HepG2 (cell line): Measurements from ENCODE around the gene TTPAL. TPM values are rescaled to one million over a fixed set of nuclear protein-coding genes. Genes with fewer than 3 reads are reported as not detected.
A peak's percentile ranks its signal among the peaks of the same experiment; 100 is the strongest.

ENCODE experiments used
- ATRX ChIP-seq: sonication (generic); formaldehyde crosslinking; IDR thresholded peaks from 2 replicates; pipeline ENCODE4 v1.4.0; 2020; ENCODE audit warnings: missing genetic modification reagents, borderline replicate concordance
- HBP1 ChIP-seq: IDR thresholded peaks from 2 replicates; pipeline ENCODE4 v1.6.1; 2016; ENCODE audit warnings: low read depth, control low read depth
- HHEX ChIP-seq: IDR thresholded peaks from 2 replicates; pipeline ENCODE4 v1.6.1; 2016; ENCODE audit warnings: control low read depth
- TFDP2 ChIP-seq: sonication (generic); formaldehyde crosslinking; IDR thresholded peaks from 2 replicates; pipeline ENCODE4 v1.4.0; 2020; ENCODE audit warnings: missing genetic modification reagents
- ZFP36L2 ChIP-seq: sonication (generic); formaldehyde crosslinking; IDR thresholded peaks from 2 replicates; pipeline ENCODE4 v1.4.0; 2020; ENCODE audit warnings: missing genetic modification reagents
- ZKSCAN5 ChIP-seq: sonication (generic); formaldehyde crosslinking; IDR thresholded peaks from 2 replicates; pipeline ENCODE4 v1.5.1; 2020; ENCODE audit warnings: mild to moderate bottlenecking, missing genetic modification reagents
- ZNF20 ChIP-seq: sonication (generic); formaldehyde crosslinking; IDR thresholded peaks from 2 replicates; pipeline ENCODE4 v1.4.0; 2020; ENCODE audit warnings: mild to moderate bottlenecking, moderate library complexity, missing genetic modification reagents
- ZNF570 ChIP-seq: sonication (generic); formaldehyde crosslinking; IDR thresholded peaks from 2 replicates; pipeline ENCODE4 v1.4.0; 2020; ENCODE audit warnings: mild to moderate bottlenecking, missing genetic modification reagents, borderline replicate concordance
- ZNF605 ChIP-seq: sonication (generic); formaldehyde crosslinking; IDR thresholded peaks from 2 replicates; pipeline ENCODE4 v1.8.0; 2022; ENCODE audit warnings: mild to moderate bottlenecking, missing genetic modification reagents
- ZNF740 ChIP-seq: sonication (generic); formaldehyde crosslinking; IDR thresholded peaks from 2 replicates; pipeline ENCODE4 v1.4.0; 2020; ENCODE audit warnings: missing genetic modification reagents
- ZNF776 ChIP-seq: sonication (generic); formaldehyde crosslinking; IDR thresholded peaks from 2 replicates; pipeline ENCODE4 v1.4.0; 2020; ENCODE audit warnings: mild to moderate bottlenecking, missing genetic modification reagents
- ZSCAN31 ChIP-seq: sonication (generic); formaldehyde crosslinking; IDR thresholded peaks from 2 replicates; pipeline ENCODE4 v1.5.0; 2020; ENCODE audit warnings: low read depth, mild to moderate bottlenecking, missing genetic modification reagents
- polyA plus RNA-seq, 8 experiments: library from polyadenylated mRNA; depleted of rRNA in 3 of 8; stranded (reverse) in 7 of 8; unstranded in 1 of 8; fragments of >200 nt; fragmentation: Illumina TruSeq in 4 of 8; extraction: Trizol in 4 of 8; gene quantifications; 2 replicates each; pipeline versions ENCODE4 v1.2.1 to v1.2.3, GENCODE V29; 2011 to 2016; ENCODE audit warnings: low read depth in 4 of 8, missing spikeins in 1 of 8, mixed read lengths in 1 of 8; ENCODE audit not compliant: insufficient read depth in 1 of 8
- total RNA-seq, 5 experiments: library from RNA; depleted of rRNA; stranded (reverse); fragments of >200 nt; fragmentation: Illumina TruSeq; extraction: Trizol; gene quantifications; 2 replicates each; pipeline ENCODE4 v1.2.3, GENCODE V29; 2016; ENCODE audit warnings: low read depth in 1 of 5
- TF ChIP-seq, protein P1 (sequence below): sonication (generic); formaldehyde crosslinking; IDR thresholded peaks from 2 replicates; pipeline ENCODE4 v1.4.0; 2020; ENCODE audit warnings: missing genetic modification reagents
- TF ChIP-seq, protein P2 (sequence below): sonication (generic); formaldehyde crosslinking; IDR thresholded peaks from 2 replicates; pipeline ENCODE4 v1.8.1; 2023; ENCODE audit warnings: mild to moderate bottlenecking, inconsistent platforms, moderate library complexity, missing genetic modification reagents, borderline replicate concordance
- TF ChIP-seq, protein P3 (sequence below): sonication (generic); formaldehyde crosslinking; IDR thresholded peaks from 2 replicates; pipeline ENCODE4 v1.4.0; 2020; ENCODE audit warnings: missing genetic modification reagents, borderline replicate concordance

Gene TTPAL
- total and polyA plus RNA-seq, 2 of the 13 experiments (the other 11 are each of a cell fraction or from before 2014, with no cell fraction given), result 4.3 to 18.8 TPM

DNA sequence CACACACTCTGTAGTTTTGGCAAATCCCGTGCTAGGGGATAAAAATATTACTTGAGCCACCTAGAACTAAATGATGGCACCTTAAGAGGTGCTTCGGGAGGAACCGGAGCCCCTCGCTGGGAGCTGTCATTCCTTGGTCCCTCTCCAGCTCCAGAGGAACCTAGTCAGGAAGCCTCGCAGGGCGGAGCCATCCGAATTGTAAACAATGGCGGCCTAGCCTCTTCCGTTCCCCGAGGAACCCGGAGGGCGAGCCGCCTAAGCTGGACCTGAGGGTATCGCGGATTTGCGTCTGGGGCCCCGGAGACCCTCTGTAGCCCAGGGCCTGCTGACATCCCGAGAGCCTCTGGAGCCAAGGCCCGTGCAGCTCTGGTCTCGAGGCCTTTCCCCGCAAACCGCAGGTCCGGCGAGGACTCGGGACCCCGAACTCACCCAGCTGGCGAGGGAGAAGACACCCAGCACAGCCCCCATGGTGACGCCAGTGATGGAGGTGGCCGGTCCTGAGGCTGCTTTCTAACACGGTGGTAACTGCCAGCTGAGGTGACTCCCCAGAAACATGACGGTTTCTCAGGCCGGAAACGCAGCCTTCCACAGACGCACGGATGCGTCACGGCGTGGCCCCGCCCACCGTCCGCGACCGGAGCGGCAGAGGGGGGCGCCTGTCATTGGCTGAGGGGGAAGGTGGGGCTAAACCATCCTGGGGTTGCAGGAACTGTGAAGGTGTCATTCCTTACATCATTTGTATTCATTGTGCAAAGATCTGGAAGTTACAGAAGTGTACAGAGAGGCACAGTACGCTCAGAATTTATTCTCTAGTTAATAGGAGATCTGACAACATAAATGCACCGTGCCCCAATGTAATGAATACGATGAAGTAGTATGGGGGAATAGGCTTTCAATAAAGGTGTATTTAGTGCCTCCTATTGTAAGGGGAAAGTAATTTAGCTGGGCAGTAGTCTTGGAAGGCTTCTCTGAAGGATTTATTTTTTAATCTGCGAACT, 46.1 kb downstream of the TTPAL start, which contains the start of gene SERINC3 (continued):
- TF ChIP-seq, protein P1, sequence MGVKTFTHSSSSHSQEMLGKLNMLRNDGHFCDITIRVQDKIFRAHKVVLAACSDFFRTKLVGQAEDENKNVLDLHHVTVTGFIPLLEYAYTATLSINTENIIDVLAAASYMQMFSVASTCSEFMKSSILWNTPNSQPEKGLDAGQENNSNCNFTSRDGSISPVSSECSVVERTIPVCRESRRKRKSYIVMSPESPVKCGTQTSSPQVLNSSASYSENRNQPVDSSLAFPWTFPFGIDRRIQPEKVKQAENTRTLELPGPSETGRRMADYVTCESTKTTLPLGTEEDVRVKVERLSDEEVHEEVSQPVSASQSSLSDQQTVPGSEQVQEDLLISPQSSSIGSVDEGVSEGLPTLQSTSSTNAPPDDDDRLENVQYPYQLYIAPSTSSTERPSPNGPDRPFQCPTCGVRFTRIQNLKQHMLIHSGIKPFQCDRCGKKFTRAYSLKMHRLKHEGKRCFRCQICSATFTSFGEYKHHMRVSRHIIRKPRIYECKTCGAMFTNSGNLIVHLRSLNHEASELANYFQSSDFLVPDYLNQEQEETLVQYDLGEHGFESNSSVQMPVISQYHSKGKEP (CRISPR knock-in tag), result peak; percentile 33; the same call in 1 of the 2 replicates
- peak; percentile 66; the same call in 1 of the 2 replicates for TF ChIP-seq ZKSCAN5 (CRISPR knock-in tag)
- TF ChIP-seq HHEX, result no peak
- peak; percentile 68; the same call in 1 of the 2 replicates for TF ChIP-seq ZNF605 (CRISPR knock-in tag)
- TF ChIP-seq HBP1 (CRISPR knock-in tag), result peak; percentile 95; the same call in 1 of the 2 replicates
- TF ChIP-seq ZSCAN31 (CRISPR knock-in tag), result peak; percentile 98
- peak; percentile 89 for TF ChIP-seq ZNF776 (CRISPR knock-in tag)
- TF ChIP-seq, protein P2, sequence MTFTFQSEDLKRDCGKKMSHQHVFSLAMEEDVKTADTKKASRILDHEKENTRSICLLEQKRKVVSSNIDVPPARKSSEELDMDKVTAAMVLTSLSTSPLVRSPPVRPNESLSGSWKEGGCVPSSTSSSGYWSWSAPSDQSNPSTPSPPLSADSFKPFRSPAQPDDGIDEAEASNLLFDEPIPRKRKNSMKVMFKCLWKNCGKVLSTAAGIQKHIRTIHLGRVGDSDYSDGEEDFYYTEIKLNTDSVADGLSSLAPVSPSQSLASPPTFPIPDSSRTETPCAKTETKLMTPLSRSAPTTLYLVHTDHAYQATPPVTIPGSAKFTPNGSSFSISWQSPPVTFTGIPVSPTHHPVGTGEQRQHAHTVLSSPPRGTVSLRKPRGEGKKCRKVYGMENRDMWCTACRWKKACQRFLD (CRISPR knock-in tag), result peak; percentile 99
- no peak for TF ChIP-seq ZNF20
- no peak for TF ChIP-seq ZFP36L2 (CRISPR knock-in tag)
- TF ChIP-seq, protein P3, sequence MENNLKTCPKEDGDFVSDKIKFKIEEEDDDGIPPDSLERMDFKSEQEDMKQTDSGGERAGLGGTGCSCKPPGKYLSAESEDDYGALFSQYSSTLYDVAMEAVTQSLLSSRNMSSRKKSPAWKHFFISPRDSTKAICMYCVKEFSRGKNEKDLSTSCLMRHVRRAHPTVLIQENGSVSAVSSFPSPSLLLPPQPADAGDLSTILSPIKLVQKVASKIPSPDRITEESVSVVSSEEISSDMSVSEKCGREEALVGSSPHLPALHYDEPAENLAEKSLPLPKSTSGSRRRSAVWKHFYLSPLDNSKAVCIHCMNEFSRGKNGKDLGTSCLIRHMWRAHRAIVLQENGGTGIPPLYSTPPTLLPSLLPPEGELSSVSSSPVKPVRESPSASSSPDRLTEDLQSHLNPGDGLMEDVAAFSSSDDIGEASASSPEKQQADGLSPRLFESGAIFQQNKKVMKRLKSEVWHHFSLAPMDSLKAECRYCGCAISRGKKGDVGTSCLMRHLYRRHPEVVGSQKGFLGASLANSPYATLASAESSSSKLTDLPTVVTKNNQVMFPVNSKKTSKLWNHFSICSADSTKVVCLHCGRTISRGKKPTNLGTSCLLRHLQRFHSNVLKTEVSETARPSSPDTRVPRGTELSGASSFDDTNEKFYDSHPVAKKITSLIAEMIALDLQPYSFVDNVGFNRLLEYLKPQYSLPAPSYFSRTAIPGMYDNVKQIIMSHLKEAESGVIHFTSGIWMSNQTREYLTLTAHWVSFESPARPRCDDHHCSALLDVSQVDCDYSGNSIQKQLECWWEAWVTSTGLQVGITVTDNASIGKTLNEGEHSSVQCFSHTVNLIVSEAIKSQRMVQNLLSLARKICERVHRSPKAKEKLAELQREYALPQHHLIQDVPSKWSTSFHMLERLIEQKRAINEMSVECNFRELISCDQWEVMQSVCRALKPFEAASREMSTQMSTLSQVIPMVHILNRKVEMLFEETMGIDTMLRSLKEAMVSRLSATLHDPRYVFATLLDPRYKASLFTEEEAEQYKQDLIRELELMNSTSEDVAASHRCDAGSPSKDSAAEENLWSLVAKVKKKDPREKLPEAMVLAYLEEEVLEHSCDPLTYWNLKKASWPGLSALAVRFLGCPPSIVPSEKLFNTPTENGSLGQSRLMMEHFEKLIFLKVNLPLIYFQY, result no peak; the same call in none of the 2 replicates
- TF ChIP-seq ZNF570 (CRISPR knock-in tag), result no peak
- TF ChIP-seq TFDP2 (CRISPR knock-in tag), result no peak
- TF ChIP-seq ZNF740 (CRISPR knock-in tag), result 0 out of 2 replicates have a peak, but pooled peaks have one; percentile 63
- peak; percentile 82; the same call in 1 of the 2 replicates for TF ChIP-seq ATRX (CRISPR knock-in tag)
